ENCODE data around the gene MICAL3.

DNA sequence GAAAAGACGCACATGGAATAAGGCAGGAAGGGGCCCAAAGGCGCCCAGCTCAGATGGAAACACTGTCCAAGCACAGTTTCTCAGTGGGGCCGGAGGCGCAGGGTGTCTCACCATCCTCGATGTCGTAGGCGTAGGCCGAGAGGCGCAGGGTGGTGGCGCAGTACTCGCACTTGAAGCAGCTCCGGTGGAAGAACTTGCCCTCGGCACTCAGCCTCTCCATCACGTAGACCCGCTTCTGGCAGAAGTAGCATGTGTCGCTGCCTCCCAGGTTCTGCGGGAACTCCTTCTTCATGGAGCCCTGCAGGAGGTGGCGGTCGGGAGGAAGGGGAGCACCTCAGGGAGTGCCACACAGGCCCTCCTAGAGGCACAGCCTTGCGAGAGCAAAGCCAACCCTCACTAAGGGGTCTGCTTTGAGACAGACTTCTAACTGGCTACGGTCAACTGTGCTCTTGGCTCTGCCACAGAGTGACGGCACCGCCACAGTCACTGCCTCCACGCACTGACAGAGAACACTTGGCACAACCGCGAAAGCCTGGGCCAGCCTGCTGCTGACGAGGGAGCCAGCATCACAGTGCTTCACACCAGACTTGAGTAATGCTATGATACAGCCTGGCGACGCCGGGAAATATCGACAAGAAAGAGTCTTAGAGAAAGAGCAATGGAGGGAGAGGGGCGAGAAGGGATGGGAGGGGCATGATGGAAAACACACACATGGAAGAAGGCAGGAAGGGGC is 152.5 kb downstream of the MICAL3 start:
- TF ChIP-seq, protein P1, sequence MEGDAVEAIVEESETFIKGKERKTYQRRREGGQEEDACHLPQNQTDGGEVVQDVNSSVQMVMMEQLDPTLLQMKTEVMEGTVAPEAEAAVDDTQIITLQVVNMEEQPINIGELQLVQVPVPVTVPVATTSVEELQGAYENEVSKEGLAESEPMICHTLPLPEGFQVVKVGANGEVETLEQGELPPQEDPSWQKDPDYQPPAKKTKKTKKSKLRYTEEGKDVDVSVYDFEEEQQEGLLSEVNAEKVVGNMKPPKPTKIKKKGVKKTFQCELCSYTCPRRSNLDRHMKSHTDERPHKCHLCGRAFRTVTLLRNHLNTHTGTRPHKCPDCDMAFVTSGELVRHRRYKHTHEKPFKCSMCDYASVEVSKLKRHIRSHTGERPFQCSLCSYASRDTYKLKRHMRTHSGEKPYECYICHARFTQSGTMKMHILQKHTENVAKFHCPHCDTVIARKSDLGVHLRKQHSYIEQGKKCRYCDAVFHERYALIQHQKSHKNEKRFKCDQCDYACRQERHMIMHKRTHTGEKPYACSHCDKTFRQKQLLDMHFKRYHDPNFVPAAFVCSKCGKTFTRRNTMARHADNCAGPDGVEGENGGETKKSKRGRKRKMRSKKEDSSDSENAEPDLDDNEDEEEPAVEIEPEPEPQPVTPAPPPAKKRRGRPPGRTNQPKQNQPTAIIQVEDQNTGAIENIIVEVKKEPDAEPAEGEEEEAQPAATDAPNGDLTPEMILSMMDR (IDR thresholded peaks at IDR 0.05) = no peak
- TF ChIP-seq POLR2A (IDR thresholded peaks at IDR 0.05) = no peak

Measured in suprapubic skin (tissue), 3 donors.